Spleen (tissue), 11 donors: ENCODE measurements around the gene RABAC1. TPM values are rescaled to one million over a fixed set of nuclear protein-coding genes. Genes with fewer than 3 reads are reported as not detected.
"Not testable (repeated sequence)": the region's sequence is repeated elsewhere in the genome, so short reads cannot be mapped to it uniquely, and the experiment has no call there.

Source experiments
- DNase-seq: peaks from one replicate; pipeline ENCODE4 v3.0.0-alpha.2; 2020
- H3K27ac ChIP-seq, 8 donors: fragments of 200-600 bp; sonication (generic) in 7 of 8; 1 replicate in 4 of 8; 2 replicates in 4 of 8; pipeline versions ENCODE4 v1.5.0 to v1.8.0; 2016 to 2021; ENCODE audit warnings: inconsistent platforms in 4 of 8, mild to moderate bottlenecking in 4 of 8, moderate library complexity in 1 of 8
- H3K27me3 ChIP-seq, 7 donors: fragments of 200-600 bp; sonication (generic) in 6 of 7; replicated peaks in 1 of 7; 1 replicate in 4 of 7; 2 replicates in 3 of 7; pipeline versions ENCODE4 v1.5.0 to v1.8.0; 2016 to 2021; ENCODE audit warnings: inconsistent platforms in 3 of 7, mild to moderate bottlenecking in 1 of 7
- H3K36me3 ChIP-seq, 6 donors: fragments of 200-600 bp; sonication (generic) in 5 of 6; 1 replicate in 4 of 6; 2 replicates in 2 of 6; pipeline versions ENCODE4 v1.5.0 to v1.8.0; 2016 to 2021; ENCODE audit warnings: inconsistent platforms in 2 of 6
- H3K4me1 ChIP-seq, 6 donors: fragments of 200-600 bp; sonication (generic) in 5 of 6; 1 replicate in 3 of 6; 2 replicates in 3 of 6; pipeline versions ENCODE4 v1.5.0 to v1.8.0; 2016 to 2021; ENCODE audit warnings: inconsistent platforms in 3 of 6
- H3K4me3 ChIP-seq, 8 donors: fragments of 200-600 bp; sonication (generic) in 7 of 8; 1 replicate in 4 of 8; 2 replicates in 4 of 8; pipeline versions ENCODE4 v1.5.0 to v1.8.0; 2016 to 2021; ENCODE audit warnings: inconsistent platforms in 4 of 8, mild to moderate bottlenecking in 4 of 8, moderate library complexity in 2 of 8
- H3K9me3 ChIP-seq, 8 donors: fragments of 200-600 bp; sonication (generic) in 7 of 8; 1 replicate in 4 of 8; 2 replicates in 4 of 8; pipeline versions ENCODE4 v1.5.0 to v1.8.0; 2016 to 2021; ENCODE audit warnings: inconsistent platforms in 4 of 8
- CTCF ChIP-seq, 11 experiments: fragments of 200-600 bp in 7 of 11; fragments of 450-650 bp in 4 of 11; sonication (generic) in 4 of 11; IDR thresholded peaks in 8 of 11; conservative IDR thresholded peaks in 3 of 11; 1 replicate in 7 of 11; 2 replicates in 4 of 11; pipeline versions ENCODE4 v1.4.0 to v1.8.0; 2016 to 2021; ENCODE audit warnings: antibody characterized with exemption in 11 of 11, inconsistent platforms in 4 of 11, mild to moderate bottlenecking in 1 of 11
- POLR2A ChIP-seq, 3 donors: fragments of 450-650 bp; IDR thresholded peaks; one replicate each; pipeline ENCODE4 v1.5.1; 2017; ENCODE audit warnings: antibody characterized with exemption in 3 of 3, mild to moderate bottlenecking in 1 of 3
- POLR2AphosphoS5 ChIP-seq, 3 donors: sonication (generic); formaldehyde crosslinking; IDR thresholded peaks; one replicate each; pipeline ENCODE4 v1.5.1; 2017; ENCODE audit warnings: antibody characterized with exemption in 3 of 3
- WGBS, 5 donors: extraction: QIAGEN DNeasy Blood & Tissue Kit in 3 of 5; methylation state at CpG; one replicate each; pipeline versions ENCODE4 v1.1.5 to v1.1.7; 2013 to 2018; 5-methylcytosine and 5-hydroxymethylcytosine counted together
- intact Hi-C: fragments of 100-400 bp; cut with DNase I; formaldehyde crosslinking; loops from one replicate; pipeline ENCODE4 v1.15.0; 2023; ENCODE audit warnings: low total_unique reads
- polyA plus RNA-seq, 3 donors: library from polyadenylated mRNA; stranded (reverse); fragments of 200-250 nt; gene quantifications; one replicate each; pipeline ENCODE4 v1.2.1, GENCODE V29; 2013
- total RNA-seq, 7 donors: library from RNA; depleted of rRNA in 3 of 7; stranded (reverse); fragments of >200 nt in 3 of 7; fragmentation: NEBNext Ultra II Directional in 4 of 7; extraction: Animal tissue kit (Norgen Biotek cat#: 25700) in 4 of 7; gene quantifications; one replicate each; pipeline versions ENCODE4 v1.1.0 to v1.2.1, GENCODE V29; 2016 to 2021
- donor health status: healthy with polysubstance abuse.
- donor health status: DM: no; HTN: no; CAD: no; lungs with moderate emphysema.
- donor health status: DM: no; HTN: no; CAD: no.
- donor health status: Bipolar disorder and iron deficiency.
- donor health status: healthy.
- donor health status: DM: no; HTN: no; CAD: no.
- donor health status: DM: yes; HTN: yes; CAD: no.

Gene RABAC1
- total and polyA plus RNA-seq, 10 donors: 85.6 to 165 (median 134) TPM

GRCh38 chr19:41915021-41915775 is 43.9 kb downstream of the RABAC1 start:
- peaks cover 3 to 77% (median 56%) of the 10 kb centered on the region in 7 donors for H3K27me3 ChIP-seq
- 5 to 8% (median 6%) methylated on average over 37 to 38 of the region's 38 CpGs for WGBS, 5 donors

GRCh38 chr19:41914424-41914834 is 44.7 kb downstream of the RABAC1 start:
- H3K27ac ChIP-seq, intact Hi-C loops, H3K4me3 ChIP-seq, H3K36me3 ChIP-seq, H3K9me3 ChIP-seq, DNase-seq: not testable (repeated sequence)
- Histone ChIP-seq H3K27me3 (peaks cover 3 to 74% (median 56%) of the 10 kb centered on the region in 7 donors), H3K4me1 (peaks cover 0 to 63% (median 30%) of the 10 kb centered on the region in 6 donors)
- WGBS, 5 donors: 2 to 19% (median 9%) methylated on average over 2 to 5 of the region's 5 CpGs

More at GRCh38 chr19:41915021-41915775, 43.9 kb downstream of the RABAC1 start:
- peaks cover 0 to 62% (median 30%) of the 10 kb centered on the region in 6 donors for H3K4me1 ChIP-seq
- H3K4me3 ChIP-seq: peak overlapping the region in 1 of 8 donors; percentile 51
- intact Hi-C loops: no loop called here
- H3K27ac ChIP-seq: no peak overlapping the region
- no peaks in the 10 kb centered on the region for H3K36me3 ChIP-seq
- no peaks in the 10 kb centered on the region for H3K9me3 ChIP-seq
- no peak for DNase-seq
- no peak for TF ChIP-seq POLR2A (IDR thresholded peaks at IDR 0.05)
- TF ChIP-seq CTCF (IDR thresholded peaks at IDR 0.05 in 8 of 11, conservative IDR thresholded peaks at IDR 0.05 in 3 of 11): no peak
- TF ChIP-seq POLR2AphosphoS5 (IDR thresholded peaks at IDR 0.05): peak in 1 of 3 donors; percentile 49

GRCh38 chr19:41913538-41914423 is 45.3 kb downstream of the RABAC1 start:
- WGBS, 5 donors: 11 to 15% (median 12%) methylated on average over 21 of the region's 21 CpGs
- no peak for TF ChIP-seq CTCF (IDR thresholded peaks at IDR 0.05 in 8 of 11, conservative IDR thresholded peaks at IDR 0.05 in 3 of 11)
- TF ChIP-seq POLR2AphosphoS5 (IDR thresholded peaks at IDR 0.05): no peak
- no peak for TF ChIP-seq POLR2A (IDR thresholded peaks at IDR 0.05)
- Histone ChIP-seq H3K27ac (no peak overlapping the region), H3K4me1 (peaks cover 0 to 63% (median 30%) of the 10 kb centered on the region in 6 donors), H3K27me3 (peaks cover 3 to 74% (median 56%) of the 10 kb centered on the region in 7 donors), H3K36me3 (no peaks in the 10 kb centered on the region), H3K9me3 (no peaks in the 10 kb centered on the region), H3K4me3 (no peak overlapping the region)
- intact Hi-C loops: no loop called here
- no peak for DNase-seq

GRCh38 chr19:41912899-41913537 is 46.1 kb downstream of the RABAC1 start:
- TF ChIP-seq POLR2AphosphoS5 (IDR thresholded peaks at IDR 0.05) (peak in 1 of 3 donors; percentile 6), POLR2A (IDR thresholded peaks at IDR 0.05) (no peak)
- Histone ChIP-seq H3K36me3 (peaks cover 0 to 6% (median 3%) of the 10 kb centered on the region in 6 donors), H3K27ac (no peak overlapping the region), H3K9me3 (no peaks in the 10 kb centered on the region), H3K4me3 (no peak overlapping the region), H3K27me3 (peaks cover 3 to 69% (median 55%) of the 10 kb centered on the region in 7 donors), H3K4me1 (peaks cover 0 to 63% (median 30%) of the 10 kb centered on the region in 6 donors)
- intact Hi-C loops: no loop called here
- 2 to 4% (median 3%) methylated on average over 39 to 51 of the region's 51 CpGs for WGBS, 5 donors
- no peak for DNase-seq
